Esophagus squamous epithelium (tissue), 4 donors: Measurements from ENCODE around the gene SLC6A7.

ENCODE experiments used
- POLR2A ChIP-seq, 4 donors: fragments of 450-650 bp; IDR thresholded peaks; one replicate each; pipeline ENCODE4 v1.6.1; 2017; ENCODE audit warnings: antibody characterized with exemption in 4 of 4, mild to moderate bottlenecking in 4 of 4, moderate library complexity in 3 of 4
- TF ChIP-seq, protein P1 (sequence below), 6 experiments: fragments of 450-650 bp in 4 of 6; fragments of 200-600 bp in 2 of 6; sonication (generic) in 2 of 6; IDR thresholded peaks; one replicate each; pipeline ENCODE4 v1.5.1; 2016 to 2019; ENCODE audit warnings: antibody characterized with exemption in 6 of 6, mild to moderate bottlenecking in 4 of 6, moderate library complexity in 4 of 6

DNA sequence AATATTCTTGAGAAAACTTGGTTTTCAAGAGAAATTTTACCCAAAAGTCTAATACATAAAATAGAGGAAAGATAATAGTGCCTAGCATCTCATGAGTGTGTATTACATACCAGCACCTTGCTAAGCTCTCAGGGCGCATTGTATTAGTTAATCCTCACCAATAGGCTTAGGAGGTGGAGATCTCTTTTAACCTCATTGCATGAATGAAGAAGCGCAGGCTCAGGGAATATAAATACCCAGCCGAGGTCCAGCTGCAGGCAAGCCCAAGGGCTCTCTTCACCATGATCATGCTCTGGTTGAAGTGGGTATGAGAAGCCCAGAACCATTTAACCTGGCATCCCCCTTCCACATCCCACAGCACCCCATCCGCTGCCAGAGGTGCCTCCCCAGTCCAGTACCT lies 53.7 kb downstream of the SLC6A7 start:
- TF ChIP-seq, protein P1, sequence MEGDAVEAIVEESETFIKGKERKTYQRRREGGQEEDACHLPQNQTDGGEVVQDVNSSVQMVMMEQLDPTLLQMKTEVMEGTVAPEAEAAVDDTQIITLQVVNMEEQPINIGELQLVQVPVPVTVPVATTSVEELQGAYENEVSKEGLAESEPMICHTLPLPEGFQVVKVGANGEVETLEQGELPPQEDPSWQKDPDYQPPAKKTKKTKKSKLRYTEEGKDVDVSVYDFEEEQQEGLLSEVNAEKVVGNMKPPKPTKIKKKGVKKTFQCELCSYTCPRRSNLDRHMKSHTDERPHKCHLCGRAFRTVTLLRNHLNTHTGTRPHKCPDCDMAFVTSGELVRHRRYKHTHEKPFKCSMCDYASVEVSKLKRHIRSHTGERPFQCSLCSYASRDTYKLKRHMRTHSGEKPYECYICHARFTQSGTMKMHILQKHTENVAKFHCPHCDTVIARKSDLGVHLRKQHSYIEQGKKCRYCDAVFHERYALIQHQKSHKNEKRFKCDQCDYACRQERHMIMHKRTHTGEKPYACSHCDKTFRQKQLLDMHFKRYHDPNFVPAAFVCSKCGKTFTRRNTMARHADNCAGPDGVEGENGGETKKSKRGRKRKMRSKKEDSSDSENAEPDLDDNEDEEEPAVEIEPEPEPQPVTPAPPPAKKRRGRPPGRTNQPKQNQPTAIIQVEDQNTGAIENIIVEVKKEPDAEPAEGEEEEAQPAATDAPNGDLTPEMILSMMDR (IDR thresholded peaks at IDR 0.05): no peak
- no peak for TF ChIP-seq POLR2A (IDR thresholded peaks at IDR 0.05)
